ENCODE data around the gene SPINK2.

DNA sequence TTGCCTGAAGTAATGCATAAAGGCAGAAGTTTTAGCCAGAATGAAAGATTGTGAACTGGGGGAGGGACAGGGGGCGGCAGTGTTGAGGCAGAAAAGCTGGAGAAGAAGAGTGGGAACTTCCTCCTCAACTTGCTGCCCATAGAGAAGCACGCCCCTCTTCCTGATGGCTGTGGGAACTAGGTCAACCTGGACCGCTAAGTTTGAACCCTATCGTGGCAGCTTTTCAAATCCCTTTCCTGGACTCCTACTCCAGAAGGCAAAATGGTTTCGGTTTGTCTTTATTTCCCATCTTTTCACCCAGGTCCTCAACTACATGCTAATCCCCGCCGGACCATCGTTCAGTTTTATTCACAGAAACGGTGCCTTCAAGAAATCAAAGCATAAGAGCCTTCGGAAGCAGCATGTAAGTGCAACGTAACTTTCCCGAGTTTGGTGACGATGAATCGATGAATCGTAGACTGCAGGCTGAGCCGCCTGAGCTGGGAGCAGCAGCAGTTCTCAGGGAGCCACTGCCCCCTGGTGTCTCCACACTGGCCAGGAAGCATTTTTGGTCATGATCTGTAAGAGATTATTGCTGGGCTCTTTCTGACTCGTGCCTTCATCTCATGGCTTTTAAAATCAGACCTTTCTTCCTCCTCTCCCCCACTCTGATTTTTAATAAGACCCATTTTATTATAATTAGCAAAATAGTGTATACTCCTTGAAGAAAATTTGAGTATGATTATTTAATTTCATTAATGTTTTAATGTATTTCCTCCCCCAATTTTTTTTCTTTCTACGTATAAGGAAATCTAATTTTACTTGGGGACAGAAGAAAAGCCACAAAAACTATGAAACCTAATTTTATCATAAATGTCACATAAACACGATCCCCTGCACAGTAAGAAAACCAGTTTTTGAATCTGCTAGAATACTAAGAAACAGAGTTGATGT is 21.4 kb downstream of the SPINK2 start:
- TF ChIP-seq POLR2A (IDR thresholded peaks at IDR 0.05; ENCODE audit: low read depth, low read length) (no peak), PAX5 (IDR thresholded peaks at IDR 0.05; ENCODE audit: insufficient read depth, low read length, severe bottlenecking) (no peak), SPI1 (IDR thresholded peaks at IDR 0.05; ENCODE audit: low read depth, low read length) (no peak), POLR2AphosphoS5 (IDR thresholded peaks at IDR 0.05; ENCODE audit: low read depth, low read length) (no peak), TAF1 (IDR thresholded peaks at IDR 0.05; ENCODE audit: low read depth, low read length) (no peak)

Measured in GM12891 (cell line).